ENCODE results near the gene SAMHD1.

- no peak for TF ChIP-seq CTCF (IDR thresholded peaks at IDR 0.05; ENCODE audit: low read length)
- no peak for TF ChIP-seq EZH2 (IDR thresholded peaks at IDR 0.05; ENCODE audit: borderline replicate concordance, low read length)
Measured at GRCh38 chr20:36929290-36929689, 22.2 kb downstream of the SAMHD1 start.
